SK-N-SH (cell line): Measurements from ENCODE around the gene BTG2. TPM values are rescaled to one million over a fixed set of nuclear protein-coding genes. Genes with fewer than 3 reads are reported as not detected.

Source experiments
- CTCF ChIA-PET: fragments of 300-600, 350-600 bp; formaldehyde crosslinking; extraction: SDS; loops from one replicate; lab custom pipeline; 2021; lab: Yijun Ruan, JAX
- POLR2A ChIA-PET: fragments of 350-600 bp; sonication (Branson Sonifier 250); formaldehyde crosslinking; extraction: SDS; loops from one replicate; lab custom pipeline; 2020; ENCODE audit warnings: antibody characterized with exemption, inconsistent platforms; lab: Yijun Ruan, JAX
- DNase-seq: peaks from one replicate; pipeline ENCODE4 v3.0.0; 2012
- H2AFZ ChIP-seq: fragments of 200-600 bp; sonication (generic); 2 replicates; pipeline ENCODE4 v1.8.1; 2016; ENCODE audit warnings: antibody characterized with exemption, mild to moderate bottlenecking, low read depth
- H3F3A ChIP-seq: fragments of 200-600 bp; sonication (generic); replicated peaks from 2 replicates; pipeline ENCODE3; 2016; ENCODE audit warnings: antibody characterized with exemption, mild to moderate bottlenecking; ENCODE audit not compliant: insufficient read depth
- H3K27ac ChIP-seq, 2 experiments: fragments of 200-500 bp in 1 of 2; fragments of 200-600 bp in 1 of 2; sonication (Bioruptor generic) in 1 of 2; sonication (generic), shearing (Covaris generic) in 1 of 2; 2 replicates each; pipeline versions ENCODE4 v1.5.1 to v1.6.1; 2014 to 2016; ENCODE audit warnings: low read depth in 2 of 2, inconsistent platforms in 1 of 2, low read length in 1 of 2, mild to moderate bottlenecking in 1 of 2, mixed read lengths in 1 of 2
- H3K27me3 ChIP-seq: fragments of 200-600 bp; sonication (generic), shearing (Covaris generic); 2 replicates; pipeline ENCODE4 v1.6.1; 2016; ENCODE audit warnings: mixed run types; ENCODE audit not compliant: insufficient read depth
- H3K36me3 ChIP-seq, 2 experiments: fragments of 200-500 bp in 1 of 2; fragments of 200-600 bp in 1 of 2; sonication (Bioruptor generic) in 1 of 2; sonication (generic) in 1 of 2; replicated peaks in 1 of 2; 2 replicates each; pipeline versions ENCODE3 to v1.5.1; 2014 to 2016; ENCODE audit warnings: low read length in 1 of 2, mild to moderate bottlenecking in 1 of 2; ENCODE audit not compliant: insufficient read depth in 2 of 2, control insufficient read depth in 1 of 2
- H3K4me1 ChIP-seq, 2 experiments: fragments of 200-500 bp in 1 of 2; fragments of 200-600 bp in 1 of 2; sonication (Bioruptor generic) in 1 of 2; sonication (generic), shearing (Covaris generic) in 1 of 2; 2 replicates each; pipeline versions ENCODE4 v1.5.1 to v1.6.1; 2014 to 2016; ENCODE audit warnings: low read depth in 1 of 2, low read length in 1 of 2, mixed run types in 1 of 2; ENCODE audit not compliant: insufficient read depth in 2 of 2, control insufficient read depth in 1 of 2
- H3K4me2 ChIP-seq: fragments of 200-600 bp; sonication (generic), shearing (Covaris generic); 2 replicates; pipeline ENCODE4 v1.6.1; 2017; ENCODE audit warnings: mixed run types
- H3K4me3 ChIP-seq, 2 experiments: fragments of 200-500 bp in 1 of 2; fragments of 200-600 bp in 1 of 2; sonication (Bioruptor generic) in 1 of 2; sonication (generic), shearing (Covaris generic) in 1 of 2; 2 replicates each; pipeline versions ENCODE4 v1.5.1 to v1.8.1; 2014 to 2016; ENCODE audit warnings: low read depth in 2 of 2, inconsistent platforms in 1 of 2, low read length in 1 of 2, mild to moderate bottlenecking in 1 of 2, mixed read lengths in 1 of 2, moderate library complexity in 1 of 2
- H3K79me2 ChIP-seq: fragments of 200-600 bp; sonication (generic); 2 replicates; pipeline ENCODE4 v1.8.1; 2017; ENCODE audit warnings: mild to moderate bottlenecking; ENCODE audit not compliant: insufficient read depth
- H3K9ac ChIP-seq: fragments of 200-600 bp; sonication (generic); 2 replicates; pipeline ENCODE4 v1.6.1; 2017; ENCODE audit warnings: mixed run types
- H3K9me2 ChIP-seq: fragments of 200-600 bp; sonication (generic); 2 replicates; pipeline ENCODE4 v1.6.1; 2017; ENCODE audit warnings: mixed run types
- H3K9me3 ChIP-seq: fragments of 200-600 bp; sonication (generic); 2 replicates; pipeline ENCODE4 v1.6.1; 2017; ENCODE audit warnings: mixed run types, mild to moderate bottlenecking, moderate library complexity
- H4K20me1 ChIP-seq: fragments of 200-600 bp; sonication (generic); 2 replicates; pipeline ENCODE4 v1.6.1; 2017; ENCODE audit warnings: mild to moderate bottlenecking, mixed run types; ENCODE audit not compliant: insufficient read depth
- CHD2 ChIP-seq: fragments of 150-350 bp; IDR thresholded peaks from 2 replicates; pipeline ENCODE4 v1.6.1; 2018; ENCODE audit warnings: low read length; ENCODE audit not compliant: partially characterized antibody
- ELF1 ChIP-seq: IDR thresholded peaks from 2 replicates; pipeline ENCODE4 v1.4.0; 2012
- EZH2phosphoT487 ChIP-seq: fragments of 200-600 bp; sonication (generic); IDR thresholded peaks from 2 replicates; pipeline ENCODE4 v1.6.1; 2017; ENCODE audit warnings: low read depth, mixed run types, mild to moderate bottlenecking, antibody characterized with exemption, moderate library complexity, borderline replicate concordance
- FOXJ3 ChIP-seq: sonication (generic); formaldehyde crosslinking; IDR thresholded peaks from 2 replicates; pipeline ENCODE4 v1.5.1; 2020; ENCODE audit warnings: mild to moderate bottlenecking, missing genetic modification reagents
- JUND ChIP-seq: IDR thresholded peaks from 2 replicates; pipeline ENCODE4 v1.4.0; 2012
- MAX ChIP-seq: IDR thresholded peaks from 2 replicates; pipeline ENCODE4 v1.4.0; 2012; ENCODE audit warnings: low read depth
- MXI1 ChIP-seq: IDR thresholded peaks from 2 replicates; pipeline ENCODE4 v1.6.1; 2012; ENCODE audit warnings: mild to moderate bottlenecking, low read depth, low read length, improper control_type of control experiment
- PBX3 ChIP-seq: IDR thresholded peaks from 2 replicates; pipeline ENCODE4; 2012
- RFX5 ChIP-seq: IDR thresholded peaks from 2 replicates; pipeline ENCODE4 v1.6.1; 2012; ENCODE audit warnings: mild to moderate bottlenecking, improper control_type of control experiment, low read length
- RXRA ChIP-seq: IDR thresholded peaks from 2 replicates; pipeline ENCODE4 v1.4.0; 2012; ENCODE audit warnings: low read depth, mild to moderate bottlenecking, borderline replicate concordance
- SIN3A ChIP-seq: IDR thresholded peaks from 2 replicates; pipeline ENCODE4 v1.6.1; 2012; ENCODE audit warnings: low read depth, mild to moderate bottlenecking, low read length, moderate library complexity, borderline replicate concordance
- USF1 ChIP-seq: IDR thresholded peaks from 2 replicates; pipeline ENCODE4 v1.4.0; 2012; ENCODE audit warnings: low read depth, borderline replicate concordance
- USF2 ChIP-seq: fragments of 150-350 bp; IDR thresholded peaks from 2 replicates; pipeline ENCODE4 v1.6.1; 2017; ENCODE audit warnings: antibody characterized with exemption, low read length, low read depth, borderline replicate concordance
- YY1 ChIP-seq: IDR thresholded peaks from 2 replicates; pipeline ENCODE4 v1.4.0; 2012; ENCODE audit warnings: low read depth, mild to moderate bottlenecking
- ZBTB33 ChIP-seq: IDR thresholded peaks from 2 replicates; pipeline ENCODE4 v1.4.0; 2012; ENCODE audit warnings: low read depth, borderline replicate concordance
- WGBS: methylation state at CpG from one replicate; pipeline ENCODE4 v1.1.6; 2017; ENCODE audit warnings: low lambda C conversion rate; 5-methylcytosine and 5-hydroxymethylcytosine counted together
- polyA plus RNA-seq, 3 experiments: library from polyadenylated mRNA; depleted of rRNA; stranded (reverse); fragments of >200 nt; gene quantifications; 2 replicates each; pipeline ENCODE4 v1.2.3, GENCODE V29; 2012
- TF ChIP-seq, protein P1 (sequence below): IDR thresholded peaks from 2 replicates; pipeline ENCODE4 v1.6.1; 2012; ENCODE audit warnings: mild to moderate bottlenecking, low read depth, low read length, moderate library complexity

BTG2 gene
- polyA plus RNA-seq, 1 of the 3 experiments (the other 2 are of a cell fraction), result 26.2 TPM

DNA sequence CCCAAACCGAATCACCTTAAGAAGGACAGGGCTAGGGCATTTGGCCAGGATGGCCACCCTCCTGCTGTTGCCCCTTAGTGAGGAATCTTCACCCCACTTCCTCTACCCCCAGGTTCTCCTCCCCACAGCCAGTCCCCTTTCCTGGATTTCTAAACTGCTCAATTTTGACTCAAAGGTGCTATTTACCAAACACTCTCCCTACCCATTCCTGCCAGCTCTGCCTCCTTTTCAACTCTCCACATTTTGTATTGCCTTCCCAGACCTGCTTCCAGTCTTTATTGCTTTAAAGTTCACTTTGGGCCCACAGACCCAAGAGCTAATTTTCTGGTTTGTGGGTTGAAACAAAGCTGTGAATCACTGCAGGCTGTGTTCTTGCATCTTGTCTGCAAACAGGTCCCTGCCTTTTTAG, 3.6 kb downstream of the BTG2 start:
- CTCF ChIA-PET, result interaction anchor here (0.6 to 9.2 kb wide), 13 partner anchors 9 to 317 kb away, joined by 3 to 127 read pairs (median 4); partner anchors contain the start of gene ADORA1
- Histone ChIP-seq H3K9me2 (no peaks in the 10 kb centered on the region), H3F3A (peaks cover 5% of the 10 kb centered on the region), H3K4me2 (peak overlapping the region; percentile 99; the same call in 1 of the 2 replicates), H2AFZ (no peak overlapping the region), H3K27me3 (no peaks in the 10 kb centered on the region), H4K20me1 (peaks cover 39% of the 10 kb centered on the region), H3K36me3 (peaks cover 21 to 23% of the 10 kb centered on the region in 2 experiments), H3K4me1 (peaks cover 22 to 36% of the 10 kb centered on the region in 2 experiments), H3K4me3 (no peak overlapping the region; a peak in 1 of 4 replicates), H3K79me2 (peaks cover 32% of the 10 kb centered on the region), H3K27ac (no peak overlapping the region), H3K9me3 (no peaks in the 10 kb centered on the region), H3K9ac (no peak overlapping the region)
- POLR2A ChIA-PET, result interaction anchor here (1.2 kb wide), 1 partner anchor 18 kb away, joined by 5 read pairs; no protein-coding TSS in a partner anchor
- no peak for TF ChIP-seq YY1
- TF ChIP-seq ZBTB33, result no peak
- TF ChIP-seq FOXJ3 (CRISPR knock-in tag), result no peak
- 90% methylated on average over 1 of the region's 1 CpG for WGBS
- DNase-seq, result no peak

- no peak for DNase-seq
- peaks cover 19 to 30% of the 10 kb centered on the region in 2 experiments for H3K4me1 ChIP-seq
- H3F3A ChIP-seq, result peaks cover 9% of the 10 kb centered on the region
- POLR2A ChIA-PET, result interaction anchor here (1.5 kb wide), 1 partner anchor 16 kb away, joined by 5 read pairs; no protein-coding TSS in a partner anchor
- H3K9me3 ChIP-seq, result no peaks in the 10 kb centered on the region
- H3K36me3 ChIP-seq, result peaks cover 21 to 23% of the 10 kb centered on the region in 2 experiments
- H3K79me2 ChIP-seq, result peaks cover 20% of the 10 kb centered on the region
- CTCF ChIA-PET, result interaction anchor here (0.9 to 9.2 kb wide), 3 partner anchors 14 to 129 kb away, joined by 3 to 127 read pairs (median 73); no protein-coding TSS in a partner anchor
- no peaks in the 10 kb centered on the region for H3K9me2 ChIP-seq
- H3K4me2 ChIP-seq, result no peak overlapping the region
- H2AFZ ChIP-seq, result no peak overlapping the region
- H3K27me3 ChIP-seq, result no peaks in the 10 kb centered on the region
- H3K27ac ChIP-seq, result no peak overlapping the region
- no peak overlapping the region for H3K9ac ChIP-seq
- WGBS, result 76% methylated on average over 3 of the region's 3 CpGs
- H3K4me3 ChIP-seq, result no peak overlapping the region
- peaks cover 39% of the 10 kb centered on the region for H4K20me1 ChIP-seq
- TF ChIP-seq USF2 (no peak), ELF1 (no peak), JUND (no peak), MAX (no peak), RFX5 (no peak), MXI1 (no peak), SIN3A (no peak), PBX3 (no peak), CHD2 (no peak), RXRA (no peak), USF1 (no peak), EZH2phosphoT487 (no peak), YY1 (no peak)
- TF ChIP-seq, protein P1, sequence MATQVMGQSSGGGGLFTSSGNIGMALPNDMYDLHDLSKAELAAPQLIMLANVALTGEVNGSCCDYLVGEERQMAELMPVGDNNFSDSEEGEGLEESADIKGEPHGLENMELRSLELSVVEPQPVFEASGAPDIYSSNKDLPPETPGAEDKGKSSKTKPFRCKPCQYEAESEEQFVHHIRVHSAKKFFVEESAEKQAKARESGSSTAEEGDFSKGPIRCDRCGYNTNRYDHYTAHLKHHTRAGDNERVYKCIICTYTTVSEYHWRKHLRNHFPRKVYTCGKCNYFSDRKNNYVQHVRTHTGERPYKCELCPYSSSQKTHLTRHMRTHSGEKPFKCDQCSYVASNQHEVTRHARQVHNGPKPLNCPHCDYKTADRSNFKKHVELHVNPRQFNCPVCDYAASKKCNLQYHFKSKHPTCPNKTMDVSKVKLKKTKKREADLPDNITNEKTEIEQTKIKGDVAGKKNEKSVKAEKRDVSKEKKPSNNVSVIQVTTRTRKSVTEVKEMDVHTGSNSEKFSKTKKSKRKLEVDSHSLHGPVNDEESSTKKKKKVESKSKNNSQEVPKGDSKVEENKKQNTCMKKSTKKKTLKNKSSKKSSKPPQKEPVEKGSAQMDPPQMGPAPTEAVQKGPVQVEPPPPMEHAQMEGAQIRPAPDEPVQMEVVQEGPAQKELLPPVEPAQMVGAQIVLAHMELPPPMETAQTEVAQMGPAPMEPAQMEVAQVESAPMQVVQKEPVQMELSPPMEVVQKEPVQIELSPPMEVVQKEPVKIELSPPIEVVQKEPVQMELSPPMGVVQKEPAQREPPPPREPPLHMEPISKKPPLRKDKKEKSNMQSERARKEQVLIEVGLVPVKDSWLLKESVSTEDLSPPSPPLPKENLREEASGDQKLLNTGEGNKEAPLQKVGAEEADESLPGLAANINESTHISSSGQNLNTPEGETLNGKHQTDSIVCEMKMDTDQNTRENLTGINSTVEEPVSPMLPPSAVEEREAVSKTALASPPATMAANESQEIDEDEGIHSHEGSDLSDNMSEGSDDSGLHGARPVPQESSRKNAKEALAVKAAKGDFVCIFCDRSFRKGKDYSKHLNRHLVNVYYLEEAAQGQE, result no peak
These were observed 6.3 kb downstream of the BTG2 start for GRCh38 chr1:203311368-203312301.
